ENCODE data around the gene PSMB8. TPM values are rescaled to one million over a fixed set of nuclear protein-coding genes. Genes with fewer than 3 reads are reported as not detected.

Gene PSMB8
- total RNA-seq, 4 donors from 2014 or later = 38.5 to 71.2 (median 42.3) TPM

- no peak for ATAC-seq (ENCODE audit: low FRiP score)
- no peak for DNase-seq (ENCODE audit: low spot score)
These were observed 1.1 kb upstream of the PSMB8 start for GRCh38 chr6:32844839-32845383.

GRCh38 chr6:32843331-32843978 is 392 bp downstream of the PSMB8 start:
- no peak for DNase-seq (ENCODE audit: low spot score)
- no peak for ATAC-seq (ENCODE audit: low FRiP score)

More at GRCh38 chr6:32844839-32845383, 1.1 kb upstream of the PSMB8 start:
- no peak for TF ChIP-seq CTCF (IDR thresholded peaks at IDR 0.05)

GRCh38 chr6:32842690-32843089 is 1.2 kb downstream of the PSMB8 start:
- no peak for DNase-seq (ENCODE audit: low spot score)
- no peak for ATAC-seq (ENCODE audit: low FRiP score)
- TF ChIP-seq CTCF (IDR thresholded peaks at IDR 0.05) = no peak

More at GRCh38 chr6:32843331-32843978, 392 bp downstream of the PSMB8 start:
- TF ChIP-seq CTCF (IDR thresholded peaks at IDR 0.05) = no peak

GRCh38 chr6:32842021-32842650 is 1.7 kb downstream of the PSMB8 start:
- no peak for ATAC-seq (ENCODE audit: low FRiP score)
- DNase-seq (ENCODE audit: low spot score) = no peak
- TF ChIP-seq CTCF (IDR thresholded peaks at IDR 0.05) = no peak

- no peak for TF ChIP-seq CTCF (IDR thresholded peaks at IDR 0.05)
- ATAC-seq (ENCODE audit: low FRiP score) = no peak
- DNase-seq (ENCODE audit: low spot score) = no peak
These were observed 3.1 kb downstream of the PSMB8 start for GRCh38 chr6:32840604-32841246.

- DNase-seq (ENCODE audit: low spot score) (no peak), ATAC-seq (ENCODE audit: low FRiP score) (no peak)
- no peak for TF ChIP-seq CTCF (IDR thresholded peaks at IDR 0.05)
These were observed 4.5 kb downstream of the PSMB8 start for GRCh38 chr6:32839356-32839755.

All from omental fat pad (tissue), 4 donors.